ENCODE data around the gene PVALEF.
"Not testable (repeated sequence)": the region's sequence is repeated elsewhere in the genome, so short reads cannot be mapped to it uniquely, and the experiment has no call there.

PVALEF gene

DNA sequence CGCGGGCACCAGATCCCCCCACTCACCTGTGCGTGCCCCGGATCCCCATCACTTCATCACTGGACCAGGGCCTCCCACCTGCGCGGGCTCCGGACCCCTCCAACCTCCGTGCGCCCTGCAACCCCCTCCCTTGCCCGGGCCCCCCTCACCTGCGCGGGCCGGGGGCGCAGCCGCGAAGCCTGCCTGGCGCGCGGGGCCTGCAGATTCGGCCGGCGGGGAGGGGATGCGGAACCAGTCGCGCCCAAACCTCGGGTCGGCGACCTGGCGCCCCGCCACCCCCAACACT lies 57.3 kb downstream of the PVALEF start:
- no peak for DNase-seq

DNA sequence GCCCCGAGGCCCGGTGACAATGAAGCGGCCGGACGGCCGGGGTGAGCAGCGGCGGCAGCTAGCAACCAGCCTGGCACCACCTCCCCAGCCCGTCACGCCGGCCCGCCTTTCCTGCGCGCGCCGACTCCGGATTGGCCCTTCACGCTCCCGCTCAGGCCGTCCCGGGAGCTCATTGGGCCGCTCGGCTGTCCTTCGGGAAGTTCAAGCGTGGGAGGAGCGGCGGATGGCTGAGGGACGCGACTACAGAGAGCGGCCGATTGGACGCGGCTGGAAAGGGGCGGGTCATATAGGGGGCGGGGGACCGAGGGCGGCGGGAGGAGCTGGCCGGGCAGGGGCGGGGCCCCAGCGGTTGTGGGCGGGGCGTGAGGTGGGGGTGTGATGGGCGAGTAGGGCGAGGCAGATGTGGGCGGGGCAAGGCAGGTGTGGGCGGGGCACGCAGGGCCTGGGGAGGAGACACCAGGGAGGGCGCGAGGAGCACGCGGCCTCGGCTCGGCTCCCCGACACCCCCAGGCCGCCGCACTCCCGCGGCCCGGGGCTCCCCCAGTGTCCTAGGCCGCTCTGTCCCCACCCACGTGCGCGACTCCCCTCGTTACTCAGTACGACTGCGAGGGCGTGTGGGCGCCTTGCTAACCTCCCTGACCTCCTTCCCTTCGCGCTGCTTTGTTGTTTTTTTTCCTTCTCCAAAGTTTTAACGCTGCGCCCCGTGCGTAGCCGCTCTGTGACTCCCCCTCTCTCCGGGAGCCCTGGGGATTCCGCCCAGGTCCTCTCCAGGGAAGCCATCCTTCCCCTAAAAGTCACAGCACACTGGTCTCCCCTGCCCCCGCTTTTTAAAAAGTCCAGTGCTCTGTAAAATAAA lies 57.8 kb downstream of the PVALEF start, which contains the start of gene CEP131:
TSS of gene CEP131 (minus strand) at position 60 of the 856 bp plus-strand sequence. CDS start 2,909 bp downstream, outside the sequence.
- peak; percentile 99 for DNase-seq

DNA sequence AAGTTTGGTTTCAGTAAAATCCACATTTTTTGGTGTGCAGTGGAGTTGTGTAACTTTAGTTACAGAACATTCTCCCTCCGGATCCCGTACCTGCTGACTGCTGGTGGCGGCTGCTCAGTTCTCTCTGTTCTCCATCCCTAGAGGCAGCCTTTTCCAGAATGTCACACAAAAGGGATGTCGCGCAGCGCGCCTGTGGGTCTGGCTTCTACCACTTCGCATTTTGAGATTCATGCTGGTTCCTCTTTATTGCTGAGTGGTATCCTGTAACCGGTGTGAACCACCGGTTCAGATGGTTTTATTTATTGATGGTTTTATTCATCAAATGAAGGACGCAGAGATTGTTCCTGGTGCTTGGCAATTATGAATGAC lies 58.4 kb downstream of the PVALEF start:
- no peak for DNase-seq

DNA sequence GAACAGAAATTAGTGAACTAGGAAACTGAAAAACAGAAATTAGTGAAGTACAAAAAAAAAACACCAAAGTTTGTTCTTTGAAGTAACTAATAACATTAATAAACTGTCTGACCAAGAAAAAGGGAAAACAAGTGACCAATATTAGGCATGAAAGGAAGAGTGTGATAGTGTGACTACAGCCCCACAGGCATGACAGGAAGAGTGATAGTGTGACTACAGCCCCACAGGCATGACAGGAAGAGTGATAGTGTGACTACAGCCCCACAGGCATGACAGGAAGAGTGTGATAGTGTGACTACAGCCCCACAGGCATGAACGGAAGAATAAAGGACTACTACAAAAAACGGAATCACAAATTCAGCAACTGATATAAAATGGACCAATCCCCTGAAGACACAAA lies 62.3 kb downstream of the PVALEF start:
- DNase-seq = not testable (repeated sequence)

DNA sequence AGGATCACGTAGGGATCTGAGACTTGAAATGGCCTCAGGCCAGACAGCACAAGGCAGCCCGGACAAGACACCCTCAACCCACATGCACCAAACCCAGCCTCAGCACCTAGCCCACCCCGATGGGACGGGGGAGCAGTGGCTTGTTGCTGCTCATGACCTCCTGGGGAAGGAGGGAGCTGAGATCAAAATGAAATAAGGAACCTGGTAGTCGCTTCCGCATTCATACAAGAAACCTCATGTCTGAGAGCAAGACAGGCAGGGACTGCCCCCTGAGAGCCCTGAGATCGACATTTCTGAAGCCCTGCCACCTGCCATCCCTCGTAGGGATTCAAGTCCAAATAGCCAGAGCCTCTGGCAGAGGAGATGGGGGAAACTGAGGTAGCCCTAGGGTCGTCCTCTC lies 63.1 kb downstream of the PVALEF start:
- DNase-seq = no peak

DNA sequence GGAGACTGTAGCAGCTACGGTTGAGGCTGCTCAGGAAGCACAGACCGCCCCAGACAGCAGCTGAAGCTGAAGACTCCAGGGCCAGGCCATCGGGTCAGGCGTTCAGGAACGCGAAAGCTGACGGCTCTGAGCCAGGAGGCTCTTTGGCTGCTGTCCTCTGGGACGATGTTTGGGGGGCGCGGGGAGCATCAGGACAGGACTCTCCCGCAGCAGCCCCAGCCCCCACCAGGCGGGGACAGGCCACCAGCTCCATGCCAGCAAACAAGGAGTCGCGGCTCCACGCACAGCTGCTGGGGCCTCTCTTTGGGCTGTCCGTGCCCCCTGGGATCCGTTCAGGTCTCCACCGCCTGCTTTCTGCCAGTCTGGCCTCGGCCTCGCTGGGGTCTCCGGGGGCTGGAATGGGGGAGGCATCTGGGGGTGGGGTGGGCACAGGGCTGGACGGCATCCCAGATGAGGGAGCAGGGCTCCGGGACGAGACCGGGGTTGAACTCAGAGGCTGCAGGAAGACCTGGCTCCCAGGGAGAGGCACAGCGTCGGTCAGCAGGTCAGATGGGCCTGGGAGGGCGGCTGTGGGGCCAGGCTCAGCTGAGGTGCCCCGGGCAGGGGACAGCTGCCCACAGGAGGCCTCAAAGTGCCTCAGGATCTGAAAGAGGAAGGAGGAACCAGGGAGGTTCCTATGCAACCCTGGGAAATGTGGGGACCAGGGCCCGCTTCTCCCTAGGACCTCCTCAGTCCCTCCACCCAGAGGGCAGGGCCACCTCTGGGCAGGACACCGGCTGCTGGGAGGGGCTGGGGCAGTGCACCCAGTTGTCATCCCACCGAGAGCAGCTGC lies 63.7 kb downstream of the PVALEF start:
- DNase-seq = no peak

DNA sequence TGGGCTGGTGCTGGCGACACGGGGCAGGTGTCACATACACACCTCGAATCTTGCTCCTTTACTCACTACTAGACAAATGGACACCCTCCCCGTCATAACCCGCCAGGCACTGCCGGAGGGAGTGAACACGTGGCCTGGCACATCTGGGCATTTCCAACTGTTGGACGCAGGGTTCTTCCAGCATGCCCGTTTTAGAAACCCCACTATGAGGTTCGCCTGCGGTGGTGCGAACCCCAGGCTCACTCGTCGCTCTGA lies 64.3 kb downstream of the PVALEF start:
- no peak for DNase-seq

DNA sequence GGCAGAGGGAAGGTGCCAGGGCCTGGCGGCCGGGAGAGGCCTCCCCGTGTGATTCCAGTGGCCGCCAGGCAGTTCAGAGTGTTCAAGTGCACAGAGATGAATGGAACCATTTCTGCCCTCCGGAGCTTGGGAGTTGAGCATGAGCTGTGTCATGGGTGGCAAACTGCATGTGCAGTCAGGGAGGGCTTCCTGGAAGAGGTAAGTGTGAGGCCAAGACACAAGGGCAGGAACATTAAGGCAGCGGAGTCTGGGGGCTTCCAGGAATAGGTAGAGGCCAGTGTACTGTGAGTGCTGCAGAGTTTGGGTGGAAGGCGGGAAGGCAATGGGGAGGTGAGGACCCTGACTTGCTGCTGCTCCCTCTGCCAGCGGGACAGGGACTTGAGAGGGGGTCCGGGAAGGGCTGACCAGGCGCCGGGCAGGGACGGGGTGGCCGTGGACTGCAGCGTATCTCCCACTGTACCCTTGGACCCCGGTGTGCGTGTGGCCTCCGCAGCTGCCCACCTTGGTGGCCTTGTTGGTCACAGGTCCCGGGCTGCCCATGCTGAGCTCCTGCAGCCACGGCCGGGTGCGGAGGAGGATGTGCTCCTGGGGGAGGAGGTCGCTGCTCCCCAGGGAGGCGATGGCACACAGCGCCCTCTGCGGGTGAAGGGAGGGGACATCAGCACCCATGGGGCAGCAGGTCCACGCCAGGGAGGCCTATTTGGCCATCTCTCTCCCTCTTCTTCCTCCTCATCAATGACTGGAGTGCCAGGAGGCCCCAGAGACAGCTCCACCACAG lies 64.9 kb downstream of the PVALEF start:
- no peak for DNase-seq

DNA sequence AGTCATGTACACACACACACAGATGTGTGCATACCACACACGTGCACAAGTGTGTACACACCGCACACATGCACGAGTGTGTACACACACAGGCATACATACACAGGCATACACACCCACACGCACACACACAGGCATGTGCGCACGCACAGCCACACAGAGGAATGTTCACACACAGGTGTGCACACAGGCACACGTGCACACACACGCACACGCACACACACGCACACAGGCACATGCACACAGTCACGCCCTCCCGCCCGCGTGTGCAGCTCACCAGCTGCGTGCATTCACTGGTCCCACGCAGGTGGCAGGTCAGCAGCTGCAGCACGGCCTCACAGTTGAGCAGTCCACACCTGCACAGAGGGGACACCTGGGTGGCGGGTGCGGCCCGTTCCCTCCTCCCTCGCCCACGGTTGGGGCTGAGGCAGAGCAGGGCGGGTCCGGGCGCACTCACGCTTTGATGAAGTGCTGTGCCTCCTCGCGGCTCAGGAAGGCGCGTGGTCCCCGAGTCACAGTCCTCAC lies 65.9 kb downstream of the PVALEF start:
- DNase-seq = no peak

DNA sequence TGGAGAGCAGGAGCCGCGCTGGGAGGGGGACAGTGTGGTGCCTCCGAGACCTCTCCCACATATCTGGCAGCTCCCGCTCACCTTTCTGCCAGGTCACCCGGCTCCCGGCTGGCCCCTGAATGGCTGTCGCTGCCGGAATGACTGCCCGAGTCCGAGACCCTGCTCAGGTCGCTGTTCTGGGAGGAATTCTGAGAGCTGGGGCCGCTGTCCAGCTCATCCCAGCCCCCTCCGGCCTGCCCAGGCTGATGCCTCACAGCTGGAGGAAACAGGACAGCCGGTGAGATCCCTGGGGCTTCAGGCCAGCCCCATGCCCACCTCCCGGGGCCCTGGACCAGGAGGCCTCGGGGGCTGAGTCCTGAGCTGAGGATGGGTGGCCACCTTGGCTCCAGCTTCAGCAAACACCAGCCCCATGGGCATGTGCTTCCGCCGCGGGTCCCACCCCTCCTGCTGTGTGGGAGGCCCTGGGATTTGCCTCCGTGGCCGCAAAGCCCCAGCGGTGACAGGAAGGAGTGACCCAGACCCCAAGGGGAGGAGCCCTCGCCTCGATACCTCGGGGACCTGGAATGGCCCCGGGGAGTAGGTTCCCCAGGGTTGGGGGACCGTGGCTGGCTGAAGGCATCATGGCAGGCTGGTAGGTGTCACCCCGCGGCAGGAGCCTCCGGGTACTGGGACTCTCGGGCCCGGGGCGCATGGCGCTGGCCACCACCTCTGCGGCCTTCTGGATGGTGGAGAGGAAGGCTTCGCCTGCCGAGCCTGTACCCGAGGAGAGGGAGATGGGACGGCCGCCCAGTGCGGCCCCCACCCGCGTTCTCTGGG lies 66.7 kb downstream of the PVALEF start:
- no peak for DNase-seq
